ENCODE results near the gene API5.

API5 gene

DNA sequence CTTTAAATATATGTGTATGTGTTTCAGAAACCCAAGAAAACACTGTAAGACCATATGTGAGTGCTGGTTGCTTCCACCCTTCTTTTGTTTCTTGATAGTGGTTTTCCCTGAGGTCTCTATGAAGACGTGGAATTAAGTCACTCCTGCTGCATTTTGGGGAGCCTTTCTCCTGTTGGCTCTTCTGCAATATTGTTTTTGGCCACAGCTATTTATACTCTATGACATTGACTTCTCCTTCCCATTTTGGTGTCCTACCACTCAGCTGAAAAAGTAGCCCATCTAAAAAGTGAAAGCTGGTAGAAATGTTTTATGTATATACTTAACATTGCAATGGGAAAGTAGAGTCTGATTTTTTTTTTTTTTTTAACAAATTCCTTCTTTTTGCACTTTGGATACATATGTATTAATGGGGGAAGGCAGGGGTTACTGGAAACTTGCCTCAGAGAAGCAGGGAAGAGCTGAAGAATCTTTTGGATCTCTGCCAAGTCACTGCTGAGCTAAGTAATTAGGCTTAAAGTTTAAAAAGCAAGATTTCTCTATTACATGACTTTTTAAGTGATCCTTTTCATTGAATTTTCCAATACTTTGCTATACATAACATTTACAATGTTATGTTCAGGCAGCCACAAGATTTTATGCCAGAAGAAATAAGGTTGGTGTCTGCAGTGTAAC, 48.7 kb downstream of the API5 start:
- no peak for DNase-seq

DNA sequence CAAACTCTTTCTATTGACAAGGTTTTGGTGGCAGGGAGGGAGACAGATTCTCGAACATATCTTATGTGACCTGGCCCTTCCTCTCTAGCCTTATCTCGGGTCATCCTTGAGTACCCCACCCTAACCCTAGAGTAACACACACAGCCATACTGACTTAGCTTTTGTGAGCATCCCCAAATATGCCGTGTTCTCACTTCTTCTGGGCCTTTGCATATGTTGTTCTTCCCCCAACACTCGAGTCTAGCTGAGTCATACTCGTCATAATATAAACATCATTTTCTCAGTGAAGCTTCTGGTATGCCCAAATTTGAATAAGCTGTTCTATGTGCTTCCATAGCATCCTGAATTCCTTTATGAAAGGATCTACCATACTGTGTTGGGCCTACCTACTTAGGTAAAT, 54.9 kb downstream of the API5 start:
- no peak for DNase-seq

DNA sequence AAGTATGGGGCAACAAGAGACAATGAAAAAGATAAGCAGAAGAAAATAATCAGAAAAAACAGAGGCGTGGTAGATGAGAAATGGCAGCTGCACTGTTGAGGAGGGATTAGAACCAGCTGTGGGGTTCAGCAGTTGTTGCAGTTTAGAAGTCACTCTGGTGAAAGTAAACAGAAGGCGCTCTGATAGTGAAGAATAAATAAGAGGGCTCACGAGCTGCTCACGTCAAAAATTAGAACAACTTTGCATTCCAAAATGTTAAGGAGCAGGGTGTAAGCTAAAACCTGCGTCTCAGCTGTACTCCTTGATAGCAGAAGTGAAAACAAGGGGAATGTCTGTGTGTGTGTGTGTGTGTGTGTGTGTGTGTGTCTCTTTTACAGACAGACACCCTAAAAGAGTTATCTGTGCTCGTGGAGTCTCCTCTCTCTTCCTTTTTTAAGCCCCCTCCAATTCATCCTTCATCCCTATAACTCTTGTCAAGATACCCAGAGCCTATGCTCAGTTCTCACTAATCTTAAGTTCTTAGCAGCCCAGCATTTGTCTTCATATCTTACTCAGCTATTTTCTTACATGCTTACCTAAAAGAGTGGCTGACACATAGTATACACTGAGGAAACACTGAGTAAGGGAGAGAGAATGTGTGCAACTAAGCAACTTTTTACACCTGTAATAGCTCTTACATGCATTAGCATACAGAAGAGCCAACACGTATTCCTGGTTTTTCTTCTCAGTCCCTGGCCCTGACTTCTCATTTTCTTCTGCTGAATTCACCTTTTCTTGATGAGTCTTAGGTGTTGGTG, 55.8 kb downstream of the API5 start:
- DNase-seq: no peak

DNA sequence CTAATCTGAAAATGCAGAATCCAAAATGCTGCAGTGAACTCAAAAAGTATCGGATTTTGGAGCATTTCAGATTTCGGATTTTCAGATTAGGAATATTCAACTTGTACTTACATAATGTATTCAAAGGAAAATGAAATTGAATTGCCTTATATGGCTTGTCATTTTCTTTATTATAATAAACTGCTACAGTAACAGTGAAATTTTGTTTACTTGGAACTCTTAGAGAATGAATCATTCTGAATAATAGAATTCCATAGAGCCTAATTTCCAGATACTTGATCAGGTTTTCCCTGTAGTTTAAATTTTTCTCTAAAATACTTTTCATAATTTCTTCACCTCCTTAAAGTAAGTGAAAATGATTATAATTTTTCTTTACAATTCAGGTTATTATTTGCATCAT, 64.3 kb downstream of the API5 start:
- no peak for DNase-seq

DNA sequence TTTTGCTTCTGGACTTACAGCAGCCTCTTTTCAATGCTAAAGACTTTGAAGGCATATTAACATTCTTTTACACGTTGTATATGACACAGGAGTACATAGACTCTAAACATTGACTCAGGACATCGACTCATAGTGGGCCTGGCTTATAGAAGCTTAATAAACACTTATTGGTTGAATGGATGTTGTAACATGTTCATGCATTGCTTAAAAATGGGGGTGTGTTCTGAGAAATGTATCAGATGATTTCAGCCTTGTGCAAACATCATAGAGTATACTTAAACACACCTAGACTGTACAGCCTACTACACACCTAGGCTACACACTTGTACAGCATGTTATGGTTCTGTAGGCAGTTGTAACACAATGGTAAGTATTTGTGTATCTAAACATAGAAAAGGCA, 64.8 kb downstream of the API5 start:
- no peak for DNase-seq

DNA sequence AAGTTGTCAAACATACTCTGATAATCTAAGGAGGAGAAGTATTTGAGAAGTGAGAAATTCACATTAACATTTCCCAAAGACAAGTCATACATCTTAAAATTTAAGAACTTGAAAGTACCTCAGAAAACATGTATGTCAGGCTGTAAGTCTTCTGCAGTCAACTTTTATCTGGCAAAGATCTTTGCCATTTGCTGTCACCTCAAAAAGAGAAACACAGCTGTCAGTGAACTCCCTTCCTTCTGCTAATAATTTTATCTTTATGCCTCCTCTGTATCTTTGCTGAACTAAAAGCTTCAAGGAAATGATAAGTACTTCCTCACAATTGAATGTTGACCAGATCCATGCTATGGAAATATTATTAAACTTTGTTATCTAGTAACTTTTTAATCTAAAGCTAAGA, 65.6 kb downstream of the API5 start:
- DNase-seq: no peak

DNA sequence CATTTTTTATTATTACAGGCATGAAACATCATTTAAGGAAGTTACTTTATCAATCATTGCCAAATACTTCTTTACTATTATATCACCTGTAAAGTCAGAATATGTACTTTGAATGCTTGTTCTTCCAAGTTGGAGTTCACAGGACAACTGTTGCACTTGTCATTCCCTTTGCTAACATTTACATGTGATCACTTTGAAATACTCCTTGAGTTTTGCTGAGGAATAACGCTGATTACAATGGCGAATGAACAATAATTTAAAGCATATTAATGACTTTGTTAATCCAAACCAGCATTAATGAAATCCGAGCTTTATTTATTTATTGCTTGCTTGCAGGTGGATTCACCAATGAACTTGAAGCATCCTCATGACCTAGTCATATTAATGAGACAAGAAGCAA, 67.1 kb downstream of the API5 start:
- DNase-seq: no peak

DNA sequence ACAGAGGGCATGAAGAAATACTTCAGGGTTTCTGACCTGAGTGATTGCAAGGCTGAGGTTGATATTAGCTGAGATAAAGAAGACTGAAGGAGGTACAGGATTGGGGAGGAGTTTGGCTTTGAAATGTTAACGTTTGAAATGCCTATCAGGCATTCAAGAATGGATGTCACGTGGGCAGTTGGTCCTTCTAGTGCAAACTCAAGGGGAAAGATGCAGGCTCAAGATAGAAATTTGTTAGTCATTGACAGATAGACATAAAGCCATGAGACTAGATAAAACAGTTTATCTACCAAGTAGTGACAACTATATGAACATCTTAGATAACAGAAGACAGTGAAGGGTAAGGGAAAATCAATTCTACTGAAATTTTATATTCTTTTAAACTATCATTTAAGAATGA, 70.0 kb downstream of the API5 start:
- DNase-seq: no peak

DNA sequence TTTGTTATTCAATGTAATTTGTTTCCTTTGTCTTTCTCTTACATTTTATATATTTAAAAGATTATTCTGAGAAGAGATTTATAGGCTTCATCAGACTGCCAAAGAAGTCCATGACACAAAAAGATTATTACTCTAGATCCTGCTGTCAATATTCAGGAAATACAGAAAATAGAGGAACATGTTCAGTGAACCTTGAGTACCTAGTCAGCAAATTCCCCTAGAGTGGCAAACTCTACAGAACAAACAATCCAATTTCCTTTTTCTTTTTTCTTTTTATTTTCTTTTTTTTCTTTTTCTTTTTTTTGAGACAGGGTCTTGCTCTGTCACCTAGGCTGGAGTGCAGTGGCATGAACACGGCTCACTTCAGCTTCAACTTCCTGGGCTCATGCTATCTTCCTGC, 70.8 kb downstream of the API5 start:
- no peak for DNase-seq

DNA sequence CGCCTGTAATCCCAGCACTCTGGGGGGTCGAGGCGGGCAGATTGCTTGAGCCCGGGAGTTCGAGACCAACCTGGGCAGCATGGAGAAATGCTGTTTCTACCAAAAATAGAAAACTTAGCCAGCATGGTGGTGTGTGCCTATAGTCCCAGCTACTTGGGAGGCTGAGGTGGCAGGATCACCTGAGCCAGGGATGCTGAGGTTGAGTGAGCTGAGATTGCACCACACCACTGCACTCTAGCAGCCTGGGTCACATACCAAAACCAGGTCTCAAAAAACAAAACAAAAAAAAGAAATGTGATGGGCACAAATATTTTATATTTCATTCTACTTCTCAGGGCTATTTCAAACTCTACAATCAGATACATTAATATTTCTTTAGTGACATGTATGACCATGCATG, 72.6 kb downstream of the API5 start:
- DNase-seq: no peak

DNA sequence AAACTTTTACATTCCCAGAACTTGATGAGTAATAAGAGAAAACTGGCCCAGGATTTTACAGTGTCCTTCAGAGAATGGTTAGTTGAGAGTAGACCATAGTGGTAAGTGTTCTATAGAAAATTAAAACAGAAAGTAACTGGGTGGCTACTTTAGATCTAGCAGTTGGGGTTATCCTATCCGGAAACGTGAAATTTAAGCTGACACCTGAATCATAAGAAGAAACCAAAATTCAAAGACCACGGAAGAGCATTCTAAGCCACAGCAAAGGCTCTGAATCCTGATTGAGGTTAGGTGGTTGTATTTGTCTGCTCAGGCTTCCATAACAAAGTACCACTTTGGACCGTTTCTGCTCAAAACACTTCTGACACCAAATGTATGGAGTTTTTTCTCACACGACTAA, 80.9 kb downstream of the API5 start:
- DNase-seq: peak in 1 of 2 donors; percentile 14

DNA sequence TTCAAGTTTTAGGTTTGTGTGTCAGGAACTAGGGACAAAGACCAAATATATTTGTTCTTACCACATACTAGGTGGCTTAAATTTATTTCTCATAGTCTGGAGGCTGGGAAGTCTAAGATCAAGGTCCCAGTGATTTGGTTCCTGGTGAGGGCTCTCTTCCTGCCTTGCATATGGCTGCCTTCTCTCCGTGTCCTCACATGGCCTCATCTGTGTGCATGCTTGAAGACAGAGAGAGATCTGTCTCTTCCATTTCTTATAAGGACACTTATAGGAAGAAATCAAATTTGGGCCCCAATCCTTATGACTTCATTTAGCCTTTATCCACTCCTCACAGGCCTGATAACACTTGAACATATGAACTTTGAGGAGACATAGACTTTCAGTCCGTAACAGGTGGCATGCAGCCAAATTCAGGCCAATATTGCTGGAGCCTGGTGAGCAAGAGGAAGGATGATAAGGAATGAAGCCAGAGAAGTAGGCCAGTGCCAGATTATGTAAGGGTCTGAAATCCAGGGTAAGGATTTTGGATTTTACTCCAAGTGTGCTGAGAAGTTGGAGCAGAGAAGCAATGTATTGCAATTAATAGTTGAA, 82.1 kb downstream of the API5 start:
- no peak for DNase-seq
